Stimulated activated CD8-positive, alpha-beta memory T cell treated with anti-CD3 and anti-CD28 coated beads, Interleukin-12 subunit alpha, Interleukin-12 subunit beta, amount 100 ng/mL, for 1 hour (primary cell): ENCODE measurements around the gene CIAO3.
"Not testable (repeated sequence)": the region's sequence is repeated elsewhere in the genome, so short reads cannot be mapped to it uniquely, and the experiment has no call there.

Experiments
- DNase-seq: peaks from one replicate; pipeline ENCODE4 v3.0.0-alpha.2; 2020; ENCODE audit warnings: low read depth

CIAO3 gene

DNA sequence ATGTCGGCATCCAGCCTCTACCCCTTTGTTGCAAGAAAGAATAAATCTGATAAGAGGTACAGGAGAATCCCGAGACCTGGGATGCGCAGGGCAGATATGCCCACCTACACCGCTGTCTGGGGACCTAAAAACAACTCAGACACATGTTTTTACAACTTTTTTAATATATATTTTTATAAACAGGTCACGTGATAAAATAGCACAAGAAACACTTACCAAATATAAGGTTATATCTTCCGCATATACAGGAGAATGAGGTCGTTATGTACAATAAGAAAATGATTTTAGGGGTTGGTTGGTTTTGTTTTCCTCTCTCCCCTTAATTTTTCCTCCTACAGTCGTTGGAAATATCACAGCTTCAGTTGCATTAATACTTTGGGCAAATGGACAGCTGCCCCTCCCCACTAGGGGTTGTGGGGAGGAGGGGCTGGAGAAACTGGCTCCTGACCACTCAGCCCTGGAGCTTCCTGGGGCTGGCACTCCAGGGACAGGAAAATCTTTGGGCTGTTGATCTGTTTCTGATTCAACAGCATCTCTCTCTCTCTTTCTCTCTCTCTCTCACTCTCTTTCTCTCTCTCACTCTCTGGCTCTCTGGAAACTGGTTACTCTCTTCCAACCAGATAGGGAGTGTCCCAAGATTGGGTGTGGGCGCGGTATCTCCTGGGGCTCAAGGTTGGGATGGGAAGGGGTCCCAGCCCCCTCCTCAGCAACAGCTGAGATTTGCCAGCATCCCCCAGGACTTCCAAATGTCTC lies 48.3 kb downstream of the CIAO3 start:
- no peak for DNase-seq

DNA sequence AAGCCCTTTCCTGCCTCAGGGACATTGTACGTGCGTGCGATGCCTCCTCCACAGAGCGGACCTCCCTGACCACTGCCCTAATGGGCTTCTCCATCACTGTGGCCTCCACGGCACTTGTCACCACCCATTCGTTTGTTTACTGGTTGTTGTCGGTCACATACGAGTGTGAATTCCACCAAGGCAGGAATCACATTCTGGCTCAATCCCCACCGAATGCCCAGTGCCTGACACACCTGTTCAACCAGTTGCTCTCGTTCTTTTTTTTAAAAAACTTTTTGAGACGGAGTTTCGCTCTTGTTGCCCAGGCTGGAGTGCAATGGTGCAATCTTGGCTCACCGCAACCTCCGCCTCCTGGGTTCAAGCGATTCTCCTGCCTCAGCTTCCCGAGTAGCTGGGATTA lies 49.6 kb downstream of the CIAO3 start:
- not testable (repeated sequence) for DNase-seq

DNA sequence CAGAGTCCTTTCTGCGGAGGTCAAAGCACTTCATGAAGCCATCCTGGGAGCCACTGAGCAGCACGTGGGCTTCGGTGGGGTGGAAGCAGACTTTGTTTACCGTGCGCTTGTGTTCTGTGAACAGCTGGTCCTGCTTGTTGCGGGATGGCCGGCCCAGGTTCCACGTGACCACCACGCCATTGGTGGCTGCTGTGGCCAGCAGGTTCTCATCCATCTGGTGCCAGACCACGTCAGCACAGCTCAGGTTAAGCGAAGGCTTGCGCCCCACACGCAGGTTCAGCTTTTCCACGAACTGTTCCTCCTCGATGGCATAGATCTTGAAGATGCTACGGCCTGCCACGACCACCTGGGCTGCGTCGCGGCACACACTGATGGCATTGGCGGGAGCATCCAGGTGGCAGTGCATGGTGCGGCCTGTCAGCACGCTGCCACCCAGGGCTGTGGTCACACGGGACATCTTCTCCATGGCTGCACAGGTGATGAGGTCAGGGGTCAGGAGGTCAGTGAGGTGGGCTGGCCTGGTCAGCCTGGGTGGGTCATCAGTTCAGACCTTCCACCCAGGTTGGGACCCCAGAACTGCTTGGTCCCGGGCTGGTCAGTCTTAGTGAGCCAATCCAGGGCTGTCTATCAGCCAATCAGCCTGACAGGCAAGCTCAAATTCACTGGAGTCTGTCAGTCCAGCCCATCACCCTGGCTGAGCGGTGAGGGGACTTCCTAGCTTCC lies 51.5 kb downstream of the CIAO3 start:
- DNase-seq = no peak

DNA sequence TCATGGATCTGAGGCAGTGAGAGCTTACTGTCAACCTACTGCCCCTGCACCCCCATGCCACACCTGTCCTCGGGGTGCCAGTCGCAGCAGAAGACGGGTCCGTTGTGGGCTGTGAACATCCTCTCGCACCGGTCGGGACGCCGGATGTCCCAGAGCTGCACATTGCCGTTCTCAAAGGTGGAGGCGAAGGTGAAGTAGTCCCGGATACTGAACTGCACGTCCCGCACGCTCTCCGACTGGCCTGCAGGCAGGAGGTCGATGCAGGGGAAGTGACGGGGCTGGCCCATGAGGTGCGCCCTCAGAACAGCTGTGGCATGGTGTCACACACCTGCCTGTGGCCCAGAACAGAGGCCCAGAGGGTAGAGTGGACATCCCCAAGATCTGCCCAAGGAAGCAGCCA lies 53.3 kb downstream of the CIAO3 start:
- no peak for DNase-seq

DNA sequence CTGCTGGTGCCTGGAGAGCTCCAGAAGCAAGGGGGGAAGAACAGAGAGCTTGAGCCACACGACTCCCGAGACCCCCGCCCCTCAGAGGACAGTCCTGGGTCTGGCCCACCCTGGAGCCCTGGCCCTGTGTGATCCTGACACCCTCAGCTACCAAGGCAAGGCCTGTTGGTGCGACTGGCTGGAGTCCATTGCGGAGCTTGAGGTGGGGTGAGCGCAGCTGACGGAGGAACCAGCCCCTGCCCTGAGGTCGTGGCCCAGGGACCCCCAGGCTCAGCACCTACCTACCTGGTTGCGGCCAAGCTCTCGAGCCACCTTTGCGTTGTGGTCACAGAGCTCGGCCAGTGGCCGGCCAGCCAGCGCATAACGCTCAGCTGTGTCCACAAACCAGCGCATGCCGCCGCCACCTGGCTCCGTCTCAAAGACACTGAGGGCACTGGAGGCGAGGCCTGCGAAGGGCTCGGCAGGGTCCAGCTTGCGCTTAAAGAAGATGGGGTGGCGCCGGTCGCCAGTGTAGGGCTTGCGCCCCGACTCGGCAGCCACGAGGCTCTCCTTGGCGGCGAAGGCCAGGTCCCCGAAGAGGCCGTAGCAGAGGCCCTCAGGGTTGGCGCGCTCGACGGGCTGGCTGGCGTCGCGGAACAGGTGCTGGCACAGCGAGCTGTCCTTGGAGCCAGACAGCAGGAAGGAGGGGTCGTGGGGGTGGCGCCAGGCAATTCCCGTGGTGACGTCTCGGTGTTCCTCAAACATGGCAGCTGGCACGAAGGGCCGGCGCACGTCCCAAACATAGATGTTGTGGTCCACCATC lies 54.1 kb downstream of the CIAO3 start:
- DNase-seq = no peak

DNA sequence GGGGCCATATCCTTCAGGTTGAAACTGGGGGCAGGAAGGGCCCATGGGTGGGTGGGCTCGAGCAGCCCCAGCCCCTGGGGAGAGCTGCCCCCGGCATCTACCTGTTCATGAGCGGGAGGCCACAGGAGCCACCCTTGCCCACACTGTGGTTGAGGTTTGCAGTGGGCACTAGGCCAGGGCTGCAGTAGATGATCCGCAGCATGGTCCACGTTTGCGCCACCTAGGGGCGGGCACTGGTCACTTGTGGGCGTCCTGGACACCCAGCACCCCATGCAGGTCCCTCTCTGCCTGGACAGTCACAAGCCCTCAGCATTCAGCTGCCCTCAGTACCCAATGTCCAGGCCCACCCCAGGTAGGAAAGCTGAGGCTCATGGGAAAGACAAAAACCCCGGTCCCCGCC lies 54.8 kb downstream of the CIAO3 start:
- DNase-seq = no peak

DNA sequence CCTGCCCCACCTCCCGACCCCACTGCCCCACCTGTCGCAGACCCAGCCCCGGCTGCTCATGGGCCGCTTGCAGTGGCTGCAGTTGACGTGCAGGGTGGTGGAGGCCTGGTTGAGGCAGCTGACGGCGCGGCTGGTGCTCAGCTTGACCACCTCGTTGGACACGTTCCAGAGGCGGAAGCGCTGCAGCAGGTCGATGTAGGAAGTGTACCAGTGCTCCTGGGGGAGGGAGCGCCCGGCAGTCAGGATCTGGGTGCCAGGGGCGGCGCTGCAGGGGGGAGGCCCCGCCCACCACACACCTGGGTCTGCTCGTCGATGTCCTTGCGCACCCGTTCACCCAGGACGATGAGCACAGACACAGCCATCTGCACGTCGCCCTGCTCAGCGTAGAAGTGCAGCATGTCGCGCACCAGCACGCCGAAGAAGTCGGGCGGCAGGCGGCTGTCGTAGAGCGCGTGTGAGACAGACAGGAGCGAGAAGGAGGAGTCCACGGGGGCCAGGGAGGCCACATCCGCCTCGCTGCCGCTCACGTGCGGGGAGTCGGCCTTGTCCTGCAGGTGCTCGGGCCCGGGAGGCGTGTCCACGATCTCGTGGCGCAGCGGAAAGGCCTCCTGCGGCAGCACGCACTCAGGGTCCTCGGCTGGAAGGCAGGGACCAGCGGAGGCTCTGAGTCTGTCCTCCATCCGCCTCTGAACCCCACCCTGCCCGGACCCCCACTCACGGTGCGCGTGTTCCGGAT lies 55.7 kb downstream of the CIAO3 start:
- no peak for DNase-seq

DNA sequence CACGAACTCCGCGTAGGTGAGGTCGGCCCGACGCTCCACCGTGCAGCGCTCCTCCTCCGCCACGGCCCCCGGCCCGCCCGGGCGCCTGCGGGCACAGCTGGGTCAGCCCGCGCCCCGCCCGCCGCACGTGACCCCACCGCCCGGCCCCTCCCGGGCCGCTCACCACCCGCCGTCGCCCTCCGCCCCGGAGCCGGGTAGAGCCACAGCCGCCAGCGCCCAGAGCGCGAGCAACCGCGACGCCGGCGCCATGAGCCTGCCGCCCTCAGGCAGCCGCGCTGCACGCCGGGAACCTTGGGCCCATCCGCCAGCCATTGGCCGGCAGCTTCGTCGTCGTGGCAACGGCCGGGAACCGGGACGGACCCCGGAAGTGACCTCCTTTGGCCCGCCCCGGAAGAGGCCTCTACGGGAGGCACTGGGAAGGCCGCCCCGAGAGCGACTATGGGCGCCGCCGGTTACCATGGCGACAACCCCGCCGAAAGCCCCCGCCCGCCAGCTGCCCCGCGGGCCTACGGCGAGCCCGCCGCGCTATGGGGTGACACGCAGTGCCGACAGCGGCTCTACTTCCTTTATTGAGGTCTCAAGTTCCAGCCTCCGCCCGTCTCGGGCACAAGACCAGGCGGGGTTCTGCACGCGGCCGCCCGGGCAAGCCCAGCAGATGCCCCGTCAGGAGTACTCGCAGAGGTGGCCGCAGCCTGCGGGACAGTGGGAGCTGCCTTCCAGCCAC lies 56.6 kb downstream of the CIAO3 start, which contains the start of gene JMJD8:
TSS of gene JMJD8 (minus strand) at position 264 of the 724 bp plus-strand sequence. CDS start at position 249, 15 bp downstream.
- peak; percentile 91 for DNase-seq

DNA sequence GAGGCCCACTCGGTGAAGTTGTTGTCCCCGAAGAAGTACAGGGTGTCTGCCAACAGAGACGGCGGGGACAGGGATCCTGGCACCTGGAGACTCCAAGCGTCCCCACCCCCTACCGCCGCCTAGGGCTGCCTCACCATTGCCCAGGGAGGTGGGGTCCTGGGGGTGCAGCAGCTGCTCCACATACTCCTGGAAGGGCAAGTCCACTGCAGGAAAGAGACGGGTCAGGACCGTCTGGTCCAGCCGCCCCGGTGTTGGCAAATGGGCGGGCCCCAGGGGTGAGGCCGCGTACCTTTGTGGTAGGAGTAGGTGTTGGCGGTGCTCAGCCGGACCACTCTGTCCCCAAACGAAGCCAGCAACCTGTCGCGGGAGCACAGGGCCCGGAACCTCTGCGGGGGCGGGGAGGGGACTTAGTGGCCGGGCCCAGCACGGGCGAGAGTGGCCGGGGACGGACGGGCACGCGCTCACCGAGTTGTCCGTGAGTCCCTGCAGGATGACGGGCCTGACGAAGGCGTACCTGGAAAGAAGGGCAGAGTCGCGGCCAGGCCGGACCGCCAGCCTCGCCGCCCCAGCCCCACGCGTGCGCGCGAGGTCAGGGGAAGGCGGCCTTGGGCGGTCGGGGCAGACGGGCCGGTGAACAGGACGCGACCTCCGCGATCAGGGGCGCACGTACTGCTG lies 57.3 kb downstream of the CIAO3 start:
- no peak for DNase-seq

DNA sequence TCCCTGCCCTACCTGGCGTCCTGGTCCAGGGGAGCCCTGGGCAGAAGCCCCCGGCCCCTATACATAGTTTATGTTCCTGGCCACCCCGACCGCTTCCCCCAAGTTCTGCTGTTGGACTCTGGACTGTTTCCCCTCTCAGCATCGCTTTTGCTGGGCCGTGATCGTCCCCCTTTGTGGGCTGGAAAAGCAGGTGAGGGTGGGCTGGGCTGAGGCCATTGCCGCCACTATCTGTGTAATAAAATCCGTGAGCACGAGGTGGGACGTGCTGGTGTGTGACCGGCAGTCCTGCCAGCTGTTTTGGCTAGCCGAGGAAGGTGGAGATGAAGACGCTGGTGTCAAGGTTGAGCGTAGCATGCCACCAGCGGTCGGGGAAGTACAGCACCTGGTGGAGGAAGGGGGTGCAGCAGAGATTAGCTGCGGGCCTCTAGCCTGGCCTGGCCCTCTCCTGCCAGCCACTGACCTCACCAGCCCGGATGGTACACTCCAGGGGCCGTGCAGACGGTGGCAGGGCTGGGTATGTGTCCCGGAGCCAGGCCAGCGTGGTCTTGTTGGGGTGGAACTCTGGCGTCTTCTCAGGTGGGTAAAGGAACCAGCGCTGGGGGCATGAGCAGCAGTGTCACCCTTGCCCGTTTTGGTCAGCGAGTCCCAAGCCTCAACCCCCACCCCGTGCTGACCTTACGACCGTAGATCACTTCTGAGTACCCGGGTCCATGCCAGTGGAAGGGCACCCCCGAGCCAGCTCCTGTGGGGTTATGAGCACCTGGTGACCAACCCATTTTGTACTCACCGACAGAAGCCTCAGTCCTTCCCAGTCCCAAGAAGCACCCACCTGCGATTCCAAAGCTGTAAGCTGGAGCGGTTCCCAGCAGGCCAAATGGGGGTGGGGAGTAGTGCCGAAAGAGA lies 58.1 kb downstream of the CIAO3 start:
- no peak for DNase-seq

DNA sequence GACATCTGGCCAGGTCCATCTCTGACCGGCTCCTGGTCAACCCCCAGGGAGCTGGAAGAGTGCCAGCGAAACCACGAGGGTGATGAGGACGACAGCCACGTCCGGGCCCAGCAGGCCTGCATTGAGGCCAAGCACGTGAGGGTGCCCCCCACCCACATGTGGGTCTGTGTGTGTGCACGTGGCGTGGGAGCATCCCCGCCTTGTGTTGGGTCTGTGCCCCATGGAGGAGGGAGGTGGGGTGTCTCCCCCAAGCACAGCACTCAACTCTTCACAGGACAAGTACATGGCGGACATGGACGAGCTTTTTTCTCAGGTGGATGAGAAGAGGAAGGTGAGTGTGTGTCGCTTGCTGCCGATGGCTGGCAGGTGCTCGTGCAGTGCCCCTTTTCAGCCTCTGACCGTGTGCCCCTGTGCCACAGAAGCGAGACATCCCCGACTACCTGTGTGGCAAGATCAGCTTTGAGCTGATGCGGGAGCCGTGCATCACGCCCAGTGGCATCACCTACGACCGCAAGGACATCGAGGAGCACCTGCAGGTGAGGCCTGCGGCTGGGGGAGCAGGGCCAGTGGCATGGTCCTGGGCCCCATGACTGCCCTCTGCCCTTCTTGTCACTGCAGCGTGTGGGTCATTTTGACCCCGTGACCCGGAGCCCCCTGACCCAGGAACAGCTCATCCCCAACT lies 58.9 kb downstream of the CIAO3 start:
- no peak for DNase-seq

DNA sequence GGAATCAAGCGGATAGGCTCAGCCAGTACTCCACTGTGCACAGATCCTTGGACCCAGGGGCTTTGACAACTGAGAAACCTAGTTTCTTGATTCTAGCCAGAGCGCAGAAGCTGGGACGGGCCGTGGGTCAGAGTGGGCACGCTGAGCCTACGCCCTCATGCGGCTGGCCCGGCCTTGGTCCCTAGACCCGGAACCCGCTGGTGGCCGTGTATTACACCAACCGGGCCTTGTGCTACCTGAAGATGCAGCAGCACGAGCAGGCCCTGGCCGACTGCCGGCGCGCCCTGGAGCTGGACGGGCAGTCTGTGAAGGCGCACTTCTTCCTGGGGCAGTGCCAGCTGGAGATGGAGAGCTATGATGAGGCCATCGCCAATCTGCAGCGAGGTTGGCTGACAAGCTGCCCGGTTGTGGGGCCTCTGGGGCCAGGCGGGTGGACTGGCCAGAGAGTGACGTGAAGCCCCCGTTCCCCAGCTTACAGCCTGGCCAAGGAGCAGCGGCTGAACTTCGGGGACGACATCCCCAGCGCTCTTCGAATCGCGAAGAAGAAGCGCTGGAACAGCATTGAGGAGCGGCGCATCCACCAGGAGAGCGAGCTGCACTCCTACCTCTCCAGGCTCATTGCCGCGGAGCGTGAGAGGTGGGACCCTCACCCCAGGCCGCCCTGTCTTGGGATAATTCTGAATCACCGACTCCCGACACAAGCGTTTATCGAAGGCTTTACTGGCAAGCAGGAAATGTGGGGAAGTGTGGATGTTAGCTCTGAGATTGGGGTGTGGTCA lies 59.6 kb downstream of the CIAO3 start:
- DNase-seq = no peak

DNA sequence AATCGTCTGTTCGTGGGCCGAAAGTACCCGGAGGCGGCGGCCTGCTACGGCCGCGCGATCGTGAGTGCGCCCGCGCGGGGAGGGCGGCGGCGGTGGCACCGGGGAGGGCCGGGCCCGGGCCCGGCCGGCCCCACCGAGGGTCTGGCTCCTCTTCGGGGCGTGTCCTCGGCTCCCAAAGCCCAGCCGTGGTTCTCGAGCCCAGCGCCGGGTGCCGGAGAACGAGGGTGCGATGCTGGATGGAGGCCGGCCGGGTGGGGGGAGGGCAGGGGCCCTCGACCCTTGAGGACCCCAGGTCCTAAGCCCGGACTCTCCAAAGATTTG lies 60.2 kb downstream of the CIAO3 start:
- DNase-seq = no peak

DNA sequence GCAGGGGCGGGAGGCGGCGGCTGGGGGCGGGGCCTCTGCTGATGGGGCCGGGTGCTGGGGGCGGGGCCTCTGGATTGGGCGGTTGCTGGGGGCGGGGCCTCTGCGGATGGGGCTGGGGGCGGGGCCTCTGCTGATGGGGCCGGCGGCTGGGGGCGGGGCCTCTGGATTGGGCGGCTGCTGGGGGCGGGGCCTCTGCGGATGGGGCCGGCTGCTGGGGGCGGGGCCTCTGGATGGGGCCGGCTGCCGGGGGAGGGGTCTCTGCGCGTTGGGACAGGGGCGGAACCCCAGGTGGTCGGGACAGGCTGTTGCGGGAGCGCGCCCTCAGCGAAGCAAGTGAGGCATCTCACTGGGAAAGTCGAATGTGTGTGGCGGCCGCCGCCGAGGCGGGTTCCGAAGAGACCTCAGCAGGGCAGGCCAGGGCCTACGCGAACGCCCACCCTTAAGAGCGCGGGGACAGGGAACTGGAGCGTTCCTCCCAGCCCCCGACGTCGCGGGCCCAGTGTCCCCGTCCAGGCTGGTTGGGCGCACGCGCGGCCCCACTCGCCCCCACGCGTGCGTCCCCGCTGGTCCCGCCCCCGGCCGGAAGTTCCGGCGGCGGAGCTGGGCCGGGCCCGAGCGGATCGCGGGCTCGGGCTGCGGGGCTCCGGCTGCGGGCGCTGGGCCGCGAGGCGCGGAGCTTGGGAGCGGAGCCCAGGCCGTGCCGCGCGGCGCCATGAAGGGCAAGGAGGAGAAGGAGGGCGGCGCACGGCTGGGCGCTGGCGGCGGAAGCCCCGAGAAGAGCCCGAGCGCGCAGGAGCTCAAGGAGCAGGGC lies 60.8 kb downstream of the CIAO3 start, which contains the start of gene STUB1:
TSS of gene STUB1 (plus strand) at position 597 of the 811 bp plus-strand sequence. CDS start at position 713, 116 bp downstream.
- peak; percentile 77 for DNase-seq
